Stimulated activated CD4-positive, alpha-beta T cell treated with anti-CD3 and anti-CD28 coated beads, Interleukin-4, amount 100 ng/mL, for 4 hours (primary cell): ENCODE measurements around the gene CFAP410.
A peak's percentile ranks its signal among the peaks of the same experiment; 100 is the strongest.
"Not testable (repeated sequence)": the region's sequence is repeated elsewhere in the genome, so short reads cannot be mapped to it uniquely, and the experiment has no call there.

Experiments
- DNase-seq, 2 experiments: peaks; one replicate each; pipeline ENCODE4 v3.0.0-alpha.2; 2020

The CFAP410 gene

GRCh38 chr21:44368711-44369446 is 29.7 kb upstream of the CFAP410 start:
- DNase-seq, result no peak

- DNase-seq, result no peak
Observed at GRCh38 chr21:44366586-44367211, 27.5 kb upstream of the CFAP410 start.

- no peak for DNase-seq
Observed at GRCh38 chr21:44365967-44366585, 26.9 kb upstream of the CFAP410 start.

GRCh38 chr21:44365251-44365966 is 26.2 kb upstream of the CFAP410 start:
- no peak for DNase-seq

GRCh38 chr21:44364151-44365053 is 25.2 kb upstream of the CFAP410 start:
- DNase-seq, result no peak

- DNase-seq, result no peak
Observed at GRCh38 chr21:44363278-44363677, 24.1 kb upstream of the CFAP410 start.

GRCh38 chr21:44361903-44362302 is 22.7 kb upstream of the CFAP410 start:
- not testable (repeated sequence) for DNase-seq

- no peak for DNase-seq
Observed at GRCh38 chr21:44360159-44360558, 21.0 kb upstream of the CFAP410 start.

GRCh38 chr21:44359396-44359795 is 20.2 kb upstream of the CFAP410 start:
- no peak for DNase-seq

- DNase-seq, result no peak
Observed at GRCh38 chr21:44357064-44357837, 18.1 kb upstream of the CFAP410 start.

- DNase-seq, result no peak
Observed at GRCh38 chr21:44356636-44357035, 17.4 kb upstream of the CFAP410 start.

- no peak for DNase-seq
Observed at GRCh38 chr21:44356160-44356559, 17.0 kb upstream of the CFAP410 start.

- DNase-seq, result peak in 1 of 2 experiments; percentile 17
Observed at GRCh38 chr21:44354775-44355771, 15.9 kb upstream of the CFAP410 start.

GRCh38 chr21:44354001-44354405 is 14.8 kb upstream of the CFAP410 start:
- no peak for DNase-seq

GRCh38 chr21:44353191-44353970 is 14.2 kb upstream of the CFAP410 start, which contains the start of gene TRPM2:
TSS of gene TRPM2 (plus strand) at chr21:44353621. CDS start at chr21:44353701, 80 bp downstream.
- DNase-seq, result no peak

GRCh38 chr21:44352253-44352860 is 13.2 kb upstream of the CFAP410 start:
- no peak for DNase-seq

GRCh38 chr21:44351535-44352252 is 12.5 kb upstream of the CFAP410 start:
- DNase-seq, result no peak
